Omental fat pad (tissue), 4 donors: ENCODE data around the gene MRM1. TPM values are rescaled to one million over a fixed set of nuclear protein-coding genes. Genes with fewer than 3 reads are reported as not detected.

ENCODE experiments used
- ATAC-seq: fragments of 150-250 bp; one replicate; pipeline ENCODE4 v1.9.1; 2016; ENCODE audit warnings: mild to moderate bottlenecking, moderate library complexity; ENCODE audit not compliant: low FRiP score
- DNase-seq: peaks from one replicate; pipeline ENCODE4 v3.0.0-alpha.2; 2019; ENCODE audit warnings: low spot score
- total RNA-seq, 4 donors: library from RNA; depleted of rRNA; stranded (reverse); fragments of >200 nt; gene quantifications; one replicate each; pipeline ENCODE4 v1.1.0, GENCODE V29; 2016
- TF ChIP-seq, protein P1 (sequence below), 3 donors: fragments of 450-650 bp; IDR thresholded peaks; one replicate each; pipeline ENCODE4 v1.5.1; 2016 to 2017; ENCODE audit warnings: antibody characterized with exemption in 3 of 3, mild to moderate bottlenecking in 3 of 3, moderate library complexity in 2 of 3

The MRM1 gene
- total RNA-seq, 4 donors from 2014 or later, result 5.3 to 8.2 (median 5.6) TPM

DNA sequence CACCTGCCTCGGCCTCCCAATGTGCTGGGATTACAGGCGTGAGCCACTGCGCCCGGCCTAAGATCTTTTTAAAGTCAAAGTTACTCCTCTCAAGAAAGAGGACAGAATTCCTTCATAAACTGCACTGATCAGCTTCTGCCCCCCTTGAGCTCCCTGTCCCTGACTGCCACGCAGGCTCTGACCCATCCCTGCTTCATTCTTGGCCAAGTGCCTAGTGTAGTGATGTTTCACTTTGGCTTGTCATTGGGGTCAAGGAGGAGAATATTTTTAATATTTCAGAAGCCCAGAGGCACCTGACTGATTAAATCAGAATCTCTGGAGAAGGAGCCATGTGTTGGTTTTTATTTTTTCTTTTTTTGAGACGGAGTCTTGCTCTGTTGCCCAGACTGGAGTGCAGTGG, 9.1 kb downstream of the MRM1 start:
- TF ChIP-seq, protein P1, sequence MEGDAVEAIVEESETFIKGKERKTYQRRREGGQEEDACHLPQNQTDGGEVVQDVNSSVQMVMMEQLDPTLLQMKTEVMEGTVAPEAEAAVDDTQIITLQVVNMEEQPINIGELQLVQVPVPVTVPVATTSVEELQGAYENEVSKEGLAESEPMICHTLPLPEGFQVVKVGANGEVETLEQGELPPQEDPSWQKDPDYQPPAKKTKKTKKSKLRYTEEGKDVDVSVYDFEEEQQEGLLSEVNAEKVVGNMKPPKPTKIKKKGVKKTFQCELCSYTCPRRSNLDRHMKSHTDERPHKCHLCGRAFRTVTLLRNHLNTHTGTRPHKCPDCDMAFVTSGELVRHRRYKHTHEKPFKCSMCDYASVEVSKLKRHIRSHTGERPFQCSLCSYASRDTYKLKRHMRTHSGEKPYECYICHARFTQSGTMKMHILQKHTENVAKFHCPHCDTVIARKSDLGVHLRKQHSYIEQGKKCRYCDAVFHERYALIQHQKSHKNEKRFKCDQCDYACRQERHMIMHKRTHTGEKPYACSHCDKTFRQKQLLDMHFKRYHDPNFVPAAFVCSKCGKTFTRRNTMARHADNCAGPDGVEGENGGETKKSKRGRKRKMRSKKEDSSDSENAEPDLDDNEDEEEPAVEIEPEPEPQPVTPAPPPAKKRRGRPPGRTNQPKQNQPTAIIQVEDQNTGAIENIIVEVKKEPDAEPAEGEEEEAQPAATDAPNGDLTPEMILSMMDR (IDR thresholded peaks at IDR 0.05), result no peak
- DNase-seq (no peak), ATAC-seq (no peak)

DNA sequence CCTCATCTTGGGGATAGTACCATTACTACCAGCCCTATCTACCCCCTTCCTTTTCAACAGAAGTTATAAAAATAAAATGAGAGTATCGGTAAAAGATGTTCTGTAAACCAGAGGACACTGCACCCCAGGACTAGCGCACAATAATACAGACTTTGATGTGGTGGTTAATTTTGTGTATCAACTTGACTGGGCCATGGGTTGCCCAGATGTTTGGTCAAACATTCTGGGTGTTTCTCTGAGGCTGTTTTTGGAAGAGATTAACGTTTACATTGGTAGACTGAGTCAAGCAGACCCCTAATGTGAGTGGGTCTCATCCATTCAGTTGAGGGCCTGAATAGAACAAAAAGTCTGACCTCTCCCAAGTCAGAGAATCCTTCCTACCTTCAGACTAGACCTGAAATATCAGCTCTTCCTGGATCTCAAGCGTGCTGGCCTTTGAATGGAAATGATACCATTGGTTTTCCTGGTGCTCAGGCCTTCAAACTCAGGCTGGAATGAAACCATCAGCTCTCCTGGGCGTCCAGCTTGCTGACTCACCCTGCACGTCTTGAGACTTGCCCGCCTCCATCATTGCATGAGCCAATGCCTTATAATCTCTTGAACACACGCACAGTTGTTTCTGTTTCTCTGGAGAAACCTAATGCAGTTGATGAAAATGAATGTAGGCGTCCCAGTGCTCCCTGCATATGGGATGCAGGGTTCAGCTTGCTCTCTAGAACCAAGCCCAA, 10.1 kb downstream of the MRM1 start:
- DNase-seq, result no peak
- TF ChIP-seq, protein P1 (IDR thresholded peaks at IDR 0.05), result no peak
- ATAC-seq, result no peak

DNA sequence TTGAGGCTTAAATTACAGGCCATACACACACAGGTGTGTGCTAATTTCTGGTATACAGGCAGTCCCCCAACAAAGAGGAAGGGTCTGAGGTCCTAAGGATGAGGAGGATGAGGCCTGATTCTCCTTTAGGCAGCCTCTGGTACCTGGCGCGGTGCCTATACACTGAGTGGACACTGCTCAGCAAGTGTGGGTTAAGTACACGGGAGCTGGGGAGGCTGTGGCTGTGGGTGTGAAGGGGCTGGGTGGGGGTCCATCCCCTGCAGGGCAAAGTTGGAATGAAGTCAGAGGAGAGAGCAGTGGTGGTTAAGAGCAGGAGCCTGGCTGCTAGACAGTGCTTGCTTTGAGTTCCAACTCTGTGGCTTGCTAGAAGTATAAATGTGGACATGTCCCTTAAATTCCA, 10.9 kb downstream of the MRM1 start:
- TF ChIP-seq, protein P1 (IDR thresholded peaks at IDR 0.05), result no peak
- DNase-seq, result no peak
- ATAC-seq, result no peak

DNA sequence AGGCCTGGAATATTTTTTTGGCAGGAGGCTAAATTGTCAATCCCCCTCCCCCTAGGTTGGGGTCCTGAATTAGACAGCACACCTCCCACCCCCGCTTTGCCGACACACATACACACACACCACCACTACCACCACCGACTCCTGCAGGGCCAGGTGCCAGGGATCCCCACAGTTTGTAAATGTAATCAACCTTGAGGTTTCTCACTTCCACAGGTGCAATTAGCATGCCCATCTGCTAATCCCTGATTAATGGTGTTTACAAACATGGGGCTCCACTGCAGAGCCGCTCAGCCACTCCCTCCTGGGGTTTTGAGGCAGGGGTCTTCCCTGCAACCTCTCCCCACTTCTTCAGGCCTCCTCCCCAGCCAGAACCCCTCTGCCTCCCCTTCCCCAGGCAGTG, 11.8 kb downstream of the MRM1 start:
- ATAC-seq, result no peak
- no peak for DNase-seq
- TF ChIP-seq, protein P1 (IDR thresholded peaks at IDR 0.05), result no peak

DNA sequence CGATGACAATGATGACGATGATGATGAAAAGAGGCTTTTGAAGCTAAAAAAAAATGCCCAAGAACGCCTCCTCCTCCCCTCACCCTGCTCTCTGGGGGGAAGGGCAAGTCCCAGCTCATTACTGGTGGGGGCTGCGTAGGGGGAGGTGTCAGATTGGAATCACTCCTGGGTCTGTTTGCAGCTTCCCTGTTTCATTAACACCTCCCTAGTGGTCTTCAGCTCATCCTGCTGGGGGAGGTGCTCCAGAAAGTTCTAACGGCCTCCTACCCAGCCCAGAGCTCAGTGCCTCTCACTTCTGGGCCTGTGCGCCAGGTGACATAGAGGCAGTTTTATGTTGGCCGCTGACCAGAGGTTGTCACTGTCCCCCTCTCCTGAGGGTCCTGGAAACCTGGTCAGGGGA, 12.7 kb downstream of the MRM1 start:
- ATAC-seq (no peak), DNase-seq (no peak)
- TF ChIP-seq, protein P1 (IDR thresholded peaks at IDR 0.05), result no peak

DNA sequence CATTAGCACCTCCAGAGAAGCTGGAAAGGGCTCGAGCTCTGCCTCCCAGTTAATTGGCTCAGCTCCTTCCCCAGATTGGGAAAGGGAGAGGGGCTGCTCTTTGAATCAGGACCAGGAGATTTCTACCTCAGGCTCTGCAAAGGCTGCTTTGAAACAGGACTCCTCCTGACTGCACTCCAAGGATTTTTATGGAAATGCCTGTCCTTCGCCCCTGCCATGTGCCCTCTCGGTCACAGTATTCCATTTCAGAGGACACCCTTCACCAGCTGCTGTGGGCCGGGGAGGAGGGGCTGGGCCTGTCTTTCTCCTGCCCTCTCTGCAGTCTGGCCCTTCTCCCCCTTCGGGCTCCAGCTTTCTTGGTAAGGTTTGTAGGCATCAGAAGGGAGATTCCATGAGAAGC, 13.6 kb downstream of the MRM1 start:
- TF ChIP-seq, protein P1 (IDR thresholded peaks at IDR 0.05), result no peak
- ATAC-seq (no peak), DNase-seq (no peak)
